Upper lobe of right lung (tissue), 1 donor: ENCODE results near the gene OR5AU1. TPM values are rescaled to one million over a fixed set of nuclear protein-coding genes. Genes with fewer than 3 reads are reported as not detected.
"Not testable (repeated sequence)": the region's sequence is repeated elsewhere in the genome, so short reads cannot be mapped to it uniquely, and the experiment has no call there.

Source experiments
- ATAC-seq: fragments of 200-7000 bp; cut with Tn5 transposase; one replicate; pipeline ENCODE4 v1.9.1; 2020; ENCODE audit warnings: mild to moderate bottlenecking, moderate library complexity
- DNase-seq: peaks from one replicate; pipeline ENCODE4 v3.0.0-alpha.2; 2020
- H3K27ac ChIP-seq: fragments of 200-600 bp; one replicate; pipeline ENCODE4 v1.8.0; 2022
- H3K27me3 ChIP-seq: fragments of 200-600 bp; one replicate; pipeline ENCODE4 v1.8.0; 2022; ENCODE audit warnings: mild to moderate bottlenecking
- H3K36me3 ChIP-seq: fragments of 200-600 bp; one replicate; pipeline ENCODE4 v1.8.0; 2022
- H3K4me1 ChIP-seq: fragments of 200-600 bp; one replicate; pipeline ENCODE4 v1.8.0; 2022
- H3K4me3 ChIP-seq: fragments of 200-600 bp; one replicate; pipeline ENCODE4 v1.8.0; 2022; ENCODE audit warnings: mild to moderate bottlenecking
- H3K9me3 ChIP-seq: fragments of 200-600 bp; one replicate; pipeline ENCODE4 v1.8.0; 2022
- intact Hi-C: fragments of 100-400 bp; cut with DNase I; formaldehyde crosslinking; loops from one replicate; pipeline ENCODE4 v1.11.0; 2022
- total RNA-seq: library from RNA; stranded (reverse); fragmentation: NEBNext Ultra II Directional; extraction: Animal tissue kit (Norgen Biotek cat#: 25700); gene quantifications from one replicate; pipeline ENCODE4 v1.2.1, GENCODE V29; 2021
- TF ChIP-seq, protein P1 (sequence below): fragments of 200-600 bp; IDR thresholded peaks from one replicate; pipeline ENCODE4 v1.8.0; 2022; ENCODE audit warnings: antibody characterized with exemption
- donor health status: DM: no; HTN: yes; CAD: no; lungs with severe emphysema.

Gene OR5AU1
- total RNA-seq, 1 donor from 2014 or later: not detected

DNA sequence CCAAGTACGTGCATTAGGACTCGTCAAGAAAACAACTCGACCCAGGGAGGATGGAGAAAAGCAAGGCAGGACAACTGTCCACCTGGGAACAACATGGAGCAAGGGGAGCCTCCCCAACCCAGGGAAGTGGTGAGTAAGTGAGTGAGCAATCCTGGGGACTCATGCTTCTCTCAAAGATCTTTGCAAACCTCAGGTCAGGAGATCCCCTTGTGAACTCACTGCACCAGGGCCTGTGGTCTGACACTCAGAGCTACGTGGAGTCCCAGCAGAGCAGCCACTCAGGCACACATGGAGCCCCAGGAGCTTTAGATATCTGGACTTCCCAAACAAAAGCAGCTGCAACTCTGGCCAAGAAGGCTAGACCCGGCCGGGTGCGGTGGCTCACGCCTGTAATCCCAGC is 12.2 kb upstream of the OR5AU1 start:
- ATAC-seq: no peak
- Histone ChIP-seq H3K36me3 (no peaks in the 10 kb centered on the region), H3K27ac (no peak overlapping the region), H3K4me3 (no peak overlapping the region), H3K27me3 (peaks cover 4% of the 10 kb centered on the region), H3K4me1 (no peaks in the 10 kb centered on the region), H3K9me3 (no peaks in the 10 kb centered on the region)
- TF ChIP-seq, protein P1, sequence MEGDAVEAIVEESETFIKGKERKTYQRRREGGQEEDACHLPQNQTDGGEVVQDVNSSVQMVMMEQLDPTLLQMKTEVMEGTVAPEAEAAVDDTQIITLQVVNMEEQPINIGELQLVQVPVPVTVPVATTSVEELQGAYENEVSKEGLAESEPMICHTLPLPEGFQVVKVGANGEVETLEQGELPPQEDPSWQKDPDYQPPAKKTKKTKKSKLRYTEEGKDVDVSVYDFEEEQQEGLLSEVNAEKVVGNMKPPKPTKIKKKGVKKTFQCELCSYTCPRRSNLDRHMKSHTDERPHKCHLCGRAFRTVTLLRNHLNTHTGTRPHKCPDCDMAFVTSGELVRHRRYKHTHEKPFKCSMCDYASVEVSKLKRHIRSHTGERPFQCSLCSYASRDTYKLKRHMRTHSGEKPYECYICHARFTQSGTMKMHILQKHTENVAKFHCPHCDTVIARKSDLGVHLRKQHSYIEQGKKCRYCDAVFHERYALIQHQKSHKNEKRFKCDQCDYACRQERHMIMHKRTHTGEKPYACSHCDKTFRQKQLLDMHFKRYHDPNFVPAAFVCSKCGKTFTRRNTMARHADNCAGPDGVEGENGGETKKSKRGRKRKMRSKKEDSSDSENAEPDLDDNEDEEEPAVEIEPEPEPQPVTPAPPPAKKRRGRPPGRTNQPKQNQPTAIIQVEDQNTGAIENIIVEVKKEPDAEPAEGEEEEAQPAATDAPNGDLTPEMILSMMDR: no peak
- intact Hi-C loops: no loop called here
- no peak for DNase-seq

DNA sequence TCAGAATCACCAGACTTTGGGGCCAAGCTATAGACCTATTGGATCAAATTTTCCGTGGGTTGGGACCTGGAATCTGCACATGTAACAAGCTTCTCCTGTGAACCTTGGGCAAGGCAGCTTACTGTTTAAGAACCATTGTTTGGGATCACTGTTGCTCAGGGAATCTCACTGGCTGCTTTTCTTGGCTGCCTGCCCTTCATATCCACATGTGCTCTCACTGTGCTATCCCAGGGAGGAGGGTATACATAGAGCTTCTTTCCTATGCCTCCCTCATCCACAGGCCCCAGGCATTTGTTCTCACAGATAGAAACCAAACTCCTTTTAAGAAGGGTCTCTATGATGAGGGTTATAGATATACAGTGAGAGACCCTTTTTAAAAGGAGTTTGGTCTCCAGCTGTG is 9.8 kb upstream of the OR5AU1 start:
- H3K9me3 ChIP-seq, H3K4me1 ChIP-seq, intact Hi-C loops, H3K27me3 ChIP-seq, H3K27ac ChIP-seq, ATAC-seq, H3K36me3 ChIP-seq, DNase-seq, H3K4me3 ChIP-seq: not testable (repeated sequence)

GRCh38 chr14:21165002-21165605 is 9.2 kb upstream of the OR5AU1 start:
- H3K27ac ChIP-seq, H3K36me3 ChIP-seq, ATAC-seq, H3K9me3 ChIP-seq, H3K4me3 ChIP-seq, intact Hi-C loops, DNase-seq, H3K27me3 ChIP-seq, H3K4me1 ChIP-seq: not testable (repeated sequence)

- intact Hi-C loops: no loop called here
- Histone ChIP-seq H3K36me3 (no peaks in the 10 kb centered on the region), H3K27me3 (peaks cover 1% of the 10 kb centered on the region), H3K27ac (no peak overlapping the region), H3K4me1 (no peaks in the 10 kb centered on the region), H3K9me3 (no peaks in the 10 kb centered on the region), H3K4me3 (no peak overlapping the region)
- ATAC-seq: no peak
- TF ChIP-seq, protein P1: no peak
- no peak for DNase-seq
These were observed 8.0 kb upstream of the OR5AU1 start for GRCh38 chr14:21163871-21164291.

- TF ChIP-seq, protein P1: no peak
- no peaks in the 10 kb centered on the region for H3K9me3 ChIP-seq
- no peaks in the 10 kb centered on the region for H3K4me1 ChIP-seq
- no peaks in the 10 kb centered on the region for H3K27me3 ChIP-seq
- H3K4me3 ChIP-seq: no peak overlapping the region
- intact Hi-C loops: no loop called here
- DNase-seq (no peak), ATAC-seq (no peak)
- no peaks in the 10 kb centered on the region for H3K36me3 ChIP-seq
- H3K27ac ChIP-seq: no peak overlapping the region
These were observed 6.2 kb upstream of the OR5AU1 start for GRCh38 chr14:21162081-21162480.

DNA sequence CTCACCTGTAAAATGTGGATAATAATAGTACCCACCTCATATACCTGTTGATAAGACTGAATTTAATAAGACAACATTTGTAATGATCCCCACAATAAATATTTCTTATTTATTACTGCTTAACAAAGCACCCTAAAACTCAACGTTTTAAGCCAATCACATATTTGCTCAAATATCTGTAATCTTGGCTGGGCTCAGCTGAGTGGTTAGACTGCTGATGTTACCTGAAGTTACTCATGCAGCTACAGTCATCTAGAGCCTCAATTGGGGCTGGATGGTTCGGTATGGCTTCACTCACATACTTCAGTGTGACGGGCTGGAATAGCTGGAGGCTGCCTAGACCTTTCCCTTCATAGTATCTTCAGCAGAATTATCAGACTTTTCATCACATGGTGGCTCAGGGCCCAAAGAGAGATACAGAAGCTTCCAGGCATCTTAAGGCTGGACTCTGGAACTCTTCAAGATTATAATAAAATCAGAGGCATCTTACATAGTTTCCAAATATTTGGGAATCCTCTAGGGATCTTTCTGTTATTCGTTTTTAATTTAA is 4.3 kb upstream of the OR5AU1 start:
- intact Hi-C loops: no loop called here
- H3K4me1 ChIP-seq: no peaks in the 10 kb centered on the region
- H3K36me3 ChIP-seq: no peaks in the 10 kb centered on the region
- DNase-seq (no peak), ATAC-seq (no peak)
- H3K27me3 ChIP-seq: no peaks in the 10 kb centered on the region
- no peak overlapping the region for H3K4me3 ChIP-seq
- TF ChIP-seq, protein P1: no peak
- H3K9me3 ChIP-seq: no peaks in the 10 kb centered on the region
- no peak overlapping the region for H3K27ac ChIP-seq

GRCh38 chr14:21158175-21158574 is 2.3 kb upstream of the OR5AU1 start:
- H3K9me3 ChIP-seq, H3K36me3 ChIP-seq, ATAC-seq, DNase-seq, H3K4me3 ChIP-seq, intact Hi-C loops, H3K27me3 ChIP-seq, H3K27ac ChIP-seq, H3K4me1 ChIP-seq: not testable (repeated sequence)
